Activated CD8-positive, alpha-beta T cell treated with anti-CD3 and anti-CD28 coated beads for 36 hours (primary cell): ENCODE data around the gene ATP6V1F. TPM values are rescaled to one million over a fixed set of nuclear protein-coding genes. Genes with fewer than 3 reads are reported as not detected.

Experiments used
- ATAC-seq: fragments of 200-7000 bp; cut with Tn5 transposase; one replicate; pipeline ENCODE4 v1.10.0; 2021; ENCODE audit warnings: mild to moderate bottlenecking, moderate library complexity
- CTCF ChIA-PET: fragments of 350-600 bp; sonication (Branson Sonifier 250); formaldehyde crosslinking; loops from one replicate; lab custom pipeline; 2021; ENCODE audit warnings: antibody characterized with exemption; lab: Charles Lee
- POLR2A ChIA-PET: fragments of 350-600 bp; sonication (Branson Sonifier 250); formaldehyde crosslinking; loops from one replicate; lab custom pipeline; 2021; ENCODE audit warnings: antibody characterized with exemption; lab: Charles Lee
- DNase-seq: peaks from one replicate; pipeline ENCODE4 v3.0.0-alpha.2; 2020
- H3K27ac Mint-ChIP-seq: one replicate; pipeline ENCODE4 v1.8.0; 2021; ENCODE audit warnings: mild to moderate bottlenecking, mixed read lengths
- H3K27me3 Mint-ChIP-seq: one replicate; pipeline ENCODE4 v1.8.0; 2021; ENCODE audit warnings: mixed read lengths
- H3K36me3 Mint-ChIP-seq: one replicate; pipeline ENCODE4 v1.8.0; 2021; ENCODE audit warnings: low read depth, mixed read lengths
- H3K4me1 Mint-ChIP-seq: one replicate; pipeline ENCODE4 v1.8.0; 2021; ENCODE audit warnings: low read depth, mixed read lengths
- H3K4me3 Mint-ChIP-seq: one replicate; pipeline ENCODE4 v1.8.0; 2021; ENCODE audit warnings: mild to moderate bottlenecking, moderate library complexity, mixed read lengths
- H3K9me3 Mint-ChIP-seq: one replicate; pipeline ENCODE4 v1.8.0; 2021; ENCODE audit warnings: mixed read lengths
- intact Hi-C: fragments of 100-400 bp; cut with micrococcal nuclease; formaldehyde crosslinking; loops from one replicate; pipeline ENCODE4 v1.10.0; 2022
- total RNA-seq, 2 experiments: library from RNA; stranded (reverse); gene quantifications; one replicate each; pipeline ENCODE4 v1.2.3, GENCODE V29; 2021
- TF ChIP-seq, protein P1 (sequence below): fragments of 200-600 bp; IDR thresholded peaks from one replicate; pipeline ENCODE4 v1.8.0; 2022; ENCODE audit warnings: antibody characterized with exemption, mild to moderate bottlenecking

The ATP6V1F gene
- total RNA-seq, 2 experiments from 2014 or later: 109 to 113 TPM

GRCh38 chr7:128892521-128893250 lies 30.0 kb downstream of the ATP6V1F start:
- Mint-ChIP-seq H3K36me3 (no peaks in the 10 kb centered on the region), H3K27me3 (peaks cover 9% of the 10 kb centered on the region), H3K27ac (no peak overlapping the region), H3K4me3 (no peak overlapping the region), H3K9me3 (no peaks in the 10 kb centered on the region), H3K4me1 (no peaks in the 10 kb centered on the region)
- ChIA-PET CTCF (interaction anchor here (1.8 kb wide), 1 partner anchor 10 kb away, joined by 9 read pairs; no protein-coding TSS in a partner anchor), POLR2A (no interaction called here)
- TF ChIP-seq, protein P1, sequence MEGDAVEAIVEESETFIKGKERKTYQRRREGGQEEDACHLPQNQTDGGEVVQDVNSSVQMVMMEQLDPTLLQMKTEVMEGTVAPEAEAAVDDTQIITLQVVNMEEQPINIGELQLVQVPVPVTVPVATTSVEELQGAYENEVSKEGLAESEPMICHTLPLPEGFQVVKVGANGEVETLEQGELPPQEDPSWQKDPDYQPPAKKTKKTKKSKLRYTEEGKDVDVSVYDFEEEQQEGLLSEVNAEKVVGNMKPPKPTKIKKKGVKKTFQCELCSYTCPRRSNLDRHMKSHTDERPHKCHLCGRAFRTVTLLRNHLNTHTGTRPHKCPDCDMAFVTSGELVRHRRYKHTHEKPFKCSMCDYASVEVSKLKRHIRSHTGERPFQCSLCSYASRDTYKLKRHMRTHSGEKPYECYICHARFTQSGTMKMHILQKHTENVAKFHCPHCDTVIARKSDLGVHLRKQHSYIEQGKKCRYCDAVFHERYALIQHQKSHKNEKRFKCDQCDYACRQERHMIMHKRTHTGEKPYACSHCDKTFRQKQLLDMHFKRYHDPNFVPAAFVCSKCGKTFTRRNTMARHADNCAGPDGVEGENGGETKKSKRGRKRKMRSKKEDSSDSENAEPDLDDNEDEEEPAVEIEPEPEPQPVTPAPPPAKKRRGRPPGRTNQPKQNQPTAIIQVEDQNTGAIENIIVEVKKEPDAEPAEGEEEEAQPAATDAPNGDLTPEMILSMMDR: no peak
- intact Hi-C loops: no loop called here
- ATAC-seq (no peak), DNase-seq (no peak)

GRCh38 chr7:128893251-128894100 lies 30.8 kb downstream of the ATP6V1F start:
- H3K36me3 Mint-ChIP-seq: no peaks in the 10 kb centered on the region
- ChIA-PET CTCF (interaction anchor here (1.8 kb wide), 1 partner anchor 10 kb away, joined by 9 read pairs; no protein-coding TSS in a partner anchor), POLR2A (no interaction called here)
- TF ChIP-seq, protein P1: no peak
- H3K27me3 Mint-ChIP-seq: peaks cover 9% of the 10 kb centered on the region
- DNase-seq (no peak), ATAC-seq (no peak)
- H3K4me3 Mint-ChIP-seq: no peak overlapping the region
- H3K9me3 Mint-ChIP-seq: peaks cover 3% of the 10 kb centered on the region
- H3K27ac Mint-ChIP-seq: no peak overlapping the region
- intact Hi-C loops: no loop called here
- H3K4me1 Mint-ChIP-seq: no peaks in the 10 kb centered on the region

DNA sequence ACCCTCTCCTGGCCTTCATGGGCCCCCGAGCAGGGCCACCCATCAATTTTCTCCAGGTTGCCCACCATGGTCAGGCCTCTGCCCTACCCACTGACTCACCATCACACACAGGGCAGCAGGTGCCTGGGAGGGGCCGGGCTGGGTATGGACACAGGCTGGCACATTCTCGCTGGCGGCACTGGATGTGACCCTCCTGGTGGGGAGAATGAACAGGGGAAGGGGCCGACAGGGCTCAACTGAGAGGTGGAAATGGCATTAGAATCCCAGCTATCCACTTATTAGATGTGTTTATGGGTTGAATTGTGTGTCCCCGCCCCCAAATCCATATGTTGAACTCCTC lies 31.4 kb downstream of the ATP6V1F start:
- Mint-ChIP-seq H3K27me3 (peaks cover 9% of the 10 kb centered on the region), H3K4me1 (no peaks in the 10 kb centered on the region), H3K9me3 (peaks cover 4% of the 10 kb centered on the region), H3K27ac (no peak overlapping the region), H3K36me3 (no peaks in the 10 kb centered on the region), H3K4me3 (no peak overlapping the region)
- no peak for DNase-seq
- intact Hi-C loops: no loop called here
- ChIA-PET POLR2A (no interaction called here), CTCF (no interaction called here)
- no peak for ATAC-seq
- TF ChIP-seq, protein P1: no peak

- H3K4me3 Mint-ChIP-seq: no peak overlapping the region
- intact Hi-C loops: no loop called here
- H3K27me3 Mint-ChIP-seq: peaks cover 4% of the 10 kb centered on the region
- H3K36me3 Mint-ChIP-seq: no peaks in the 10 kb centered on the region
- ChIA-PET CTCF (no interaction called here), POLR2A (no interaction called here)
- TF ChIP-seq, protein P1: no peak
- H3K4me1 Mint-ChIP-seq: no peaks in the 10 kb centered on the region
- no peak for DNase-seq
- H3K9me3 Mint-ChIP-seq: peaks cover 4% of the 10 kb centered on the region
- ATAC-seq: no peak
- no peak overlapping the region for H3K27ac Mint-ChIP-seq
These were observed 32.7 kb downstream of the ATP6V1F start for GRCh38 chr7:128895320-128895719.

DNA sequence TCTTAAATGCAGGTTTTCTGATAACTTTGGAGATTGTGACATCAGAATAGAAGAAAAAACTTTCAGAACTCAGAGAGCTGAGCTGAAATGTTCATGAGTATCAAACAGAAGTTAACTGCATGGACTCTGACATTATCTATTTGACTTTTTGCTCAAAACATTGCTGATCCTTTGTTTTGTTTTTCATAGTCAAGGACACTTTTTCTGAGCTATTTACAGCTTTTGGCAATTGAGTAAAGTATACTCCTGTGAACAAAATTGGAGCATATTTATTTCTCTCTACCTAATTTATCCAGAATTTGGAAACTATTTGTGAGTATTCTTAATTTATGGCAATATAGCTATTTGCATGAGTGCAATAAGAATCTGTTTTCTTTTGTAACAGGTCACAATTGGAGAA lies 36.7 kb downstream of the ATP6V1F start:
- Mint-ChIP-seq H3K9me3 (peaks cover 4% of the 10 kb centered on the region), H3K4me1 (no peaks in the 10 kb centered on the region), H3K36me3 (no peaks in the 10 kb centered on the region), H3K27me3 (peaks cover 1% of the 10 kb centered on the region), H3K27ac (no peak overlapping the region), H3K4me3 (no peak overlapping the region)
- DNase-seq: no peak
- intact Hi-C loops: no loop called here
- TF ChIP-seq, protein P1: no peak
- ATAC-seq: no peak
- ChIA-PET POLR2A (no interaction called here), CTCF (interaction anchor here (2.3 to 3.0 kb wide), 2 partner anchors 16 to 192 kb away, joined by 9 to 16 read pairs; no protein-coding TSS in a partner anchor)
